ENCODE results near the gene RRAD.

- TF ChIP-seq, protein P1, sequence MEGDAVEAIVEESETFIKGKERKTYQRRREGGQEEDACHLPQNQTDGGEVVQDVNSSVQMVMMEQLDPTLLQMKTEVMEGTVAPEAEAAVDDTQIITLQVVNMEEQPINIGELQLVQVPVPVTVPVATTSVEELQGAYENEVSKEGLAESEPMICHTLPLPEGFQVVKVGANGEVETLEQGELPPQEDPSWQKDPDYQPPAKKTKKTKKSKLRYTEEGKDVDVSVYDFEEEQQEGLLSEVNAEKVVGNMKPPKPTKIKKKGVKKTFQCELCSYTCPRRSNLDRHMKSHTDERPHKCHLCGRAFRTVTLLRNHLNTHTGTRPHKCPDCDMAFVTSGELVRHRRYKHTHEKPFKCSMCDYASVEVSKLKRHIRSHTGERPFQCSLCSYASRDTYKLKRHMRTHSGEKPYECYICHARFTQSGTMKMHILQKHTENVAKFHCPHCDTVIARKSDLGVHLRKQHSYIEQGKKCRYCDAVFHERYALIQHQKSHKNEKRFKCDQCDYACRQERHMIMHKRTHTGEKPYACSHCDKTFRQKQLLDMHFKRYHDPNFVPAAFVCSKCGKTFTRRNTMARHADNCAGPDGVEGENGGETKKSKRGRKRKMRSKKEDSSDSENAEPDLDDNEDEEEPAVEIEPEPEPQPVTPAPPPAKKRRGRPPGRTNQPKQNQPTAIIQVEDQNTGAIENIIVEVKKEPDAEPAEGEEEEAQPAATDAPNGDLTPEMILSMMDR (IDR thresholded peaks at IDR 0.05; ENCODE audit: poor library complexity, severe bottlenecking): no peak
- no peak for TF ChIP-seq SMC3 (conservative IDR thresholded peaks at IDR 0.05; ENCODE audit: poor library complexity)
- TF ChIP-seq REST (IDR thresholded peaks at IDR 0.05; ENCODE audit: borderline replicate concordance): no peak
- no peak for TF ChIP-seq POLR2AphosphoS5 (IDR thresholded peaks at IDR 0.05)
- no peak for TF ChIP-seq RAD21 (conservative IDR thresholded peaks at IDR 0.05)
- no peak for TF ChIP-seq EP300 (conservative IDR thresholded peaks at IDR 0.05; ENCODE audit: poor library complexity, severe bottlenecking)
- TF ChIP-seq MXI1 (conservative IDR thresholded peaks at IDR 0.05; ENCODE audit: poor library complexity, severe bottlenecking): no peak
- TF ChIP-seq TAF1 (IDR thresholded peaks at IDR 0.05; ENCODE audit: low read depth): no peak
Observed at GRCh38 chr16:66882702-66883101, 42.6 kb downstream of the RRAD start.
